Keratinocyte (primary cell): ENCODE results near the gene MUC21.

Experiments
- EZH2 ChIP-seq: IDR thresholded peaks from one replicate; pipeline ENCODE4 v1.6.1; 2012; ENCODE audit warnings: inconsistent platforms, mild to moderate bottlenecking, low read length, moderate library complexity
- TF ChIP-seq, protein P1 (sequence below), 3 experiments: IDR thresholded peaks in 1 of 3; conservative IDR thresholded peaks in 1 of 3; optimal IDR thresholded peaks in 1 of 3; 2 replicates in 2 of 3; 3 replicates in 1 of 3; pipeline versions ENCODE3 to v1.5.1; 2011; ENCODE audit warnings: low read length in 3 of 3, mild to moderate bottlenecking in 3 of 3, moderate library complexity in 2 of 3, control low read depth in 1 of 3, inconsistent platforms in 1 of 3; ENCODE audit not compliant: insufficient read depth in 2 of 3; ENCODE audit errors: extremely low read depth in 1 of 3

DNA sequence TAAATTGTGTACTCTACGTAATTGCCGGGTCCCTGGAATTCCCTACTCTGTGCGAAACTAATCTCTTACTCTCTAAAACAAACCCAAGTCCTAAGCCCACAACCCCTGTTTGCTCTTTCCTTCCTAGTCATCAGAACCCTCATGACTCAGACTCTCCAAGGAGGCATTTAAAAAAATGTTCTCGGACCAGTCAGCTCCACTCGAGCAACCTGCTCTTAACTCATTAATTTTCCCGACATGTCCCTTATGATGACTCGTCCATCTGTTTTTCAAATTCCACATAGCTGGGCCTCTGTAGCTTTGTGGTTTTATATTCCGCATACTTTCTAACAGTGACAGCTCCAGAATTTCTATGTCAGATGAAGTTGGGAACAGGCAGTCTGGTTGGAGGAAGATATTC is 24.2 kb downstream of the MUC21 start:
- TF ChIP-seq, protein P1, sequence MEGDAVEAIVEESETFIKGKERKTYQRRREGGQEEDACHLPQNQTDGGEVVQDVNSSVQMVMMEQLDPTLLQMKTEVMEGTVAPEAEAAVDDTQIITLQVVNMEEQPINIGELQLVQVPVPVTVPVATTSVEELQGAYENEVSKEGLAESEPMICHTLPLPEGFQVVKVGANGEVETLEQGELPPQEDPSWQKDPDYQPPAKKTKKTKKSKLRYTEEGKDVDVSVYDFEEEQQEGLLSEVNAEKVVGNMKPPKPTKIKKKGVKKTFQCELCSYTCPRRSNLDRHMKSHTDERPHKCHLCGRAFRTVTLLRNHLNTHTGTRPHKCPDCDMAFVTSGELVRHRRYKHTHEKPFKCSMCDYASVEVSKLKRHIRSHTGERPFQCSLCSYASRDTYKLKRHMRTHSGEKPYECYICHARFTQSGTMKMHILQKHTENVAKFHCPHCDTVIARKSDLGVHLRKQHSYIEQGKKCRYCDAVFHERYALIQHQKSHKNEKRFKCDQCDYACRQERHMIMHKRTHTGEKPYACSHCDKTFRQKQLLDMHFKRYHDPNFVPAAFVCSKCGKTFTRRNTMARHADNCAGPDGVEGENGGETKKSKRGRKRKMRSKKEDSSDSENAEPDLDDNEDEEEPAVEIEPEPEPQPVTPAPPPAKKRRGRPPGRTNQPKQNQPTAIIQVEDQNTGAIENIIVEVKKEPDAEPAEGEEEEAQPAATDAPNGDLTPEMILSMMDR (optimal IDR thresholded peaks at IDR 0.05 in 1 of 3, IDR thresholded peaks at IDR 0.05 in 1 of 3, conservative IDR thresholded peaks at IDR 0.05 in 1 of 3; ENCODE audit: extremely low read depth in 1 of 3, insufficient read depth in 2 of 3, low read length in 3 of 3): no peak
- TF ChIP-seq EZH2: no peak
